CD4-positive, alpha-beta T cell treated with Interleukin-6 at 100 ng/mL for 8 hours (primary cell): ENCODE data around the gene NUP85.
A peak's percentile ranks its signal among the peaks of the same experiment; 100 is the strongest.
"Not testable (repeated sequence)": the region's sequence is repeated elsewhere in the genome, so short reads cannot be mapped to it uniquely, and the experiment has no call there.

Experiments used
- DNase-seq: peaks from one replicate; pipeline ENCODE4 v3.0.0-alpha.2; 2020; ENCODE audit warnings: mixed read lengths, low spot score

NUP85 gene

GRCh38 chr17:75269844-75270217, 64.4 kb downstream of the NUP85 start:
- DNase-seq, result no peak

GRCh38 chr17:75270218-75270965, 64.9 kb downstream of the NUP85 start:
- DNase-seq, result peak; percentile 33

GRCh38 chr17:75270966-75271232, 65.4 kb downstream of the NUP85 start, which contains the start of gene MIF4GD:
MIF4GD (minus strand) TSS chr17:75271231; CDS start chr17:75270195, 1,036 bp downstream.
- no peak for DNase-seq

GRCh38 chr17:75271233-75271954, 65.9 kb downstream of the NUP85 start:
- DNase-seq, result peak; percentile 85

GRCh38 chr17:75271955-75272847, 66.7 kb downstream of the NUP85 start:
- DNase-seq, result no peak

GRCh38 chr17:75272848-75273184, 67.3 kb downstream of the NUP85 start:
- DNase-seq, result no peak

- no peak for DNase-seq
Measured at GRCh38 chr17:75273977-75274708, 68.7 kb downstream of the NUP85 start.

GRCh38 chr17:75277664-75278071, 72.2 kb downstream of the NUP85 start:
- no peak for DNase-seq

GRCh38 chr17:75280189-75280588, 74.7 kb downstream of the NUP85 start:
- DNase-seq, result not testable (repeated sequence)

- DNase-seq, result no peak
Measured at GRCh38 chr17:75285123-75285522, 79.6 kb downstream of the NUP85 start.
